GM21825 (cell line): ENCODE data around the gene ZSWIM8.
"Not testable (repeated sequence)": the region's sequence is repeated elsewhere in the genome, so short reads cannot be mapped to it uniquely, and the experiment has no call there.

Source experiments
- ATAC-seq: cut with Tn5 transposase; IDR thresholded peaks from one replicate; pipeline ENCODE4 v1.9.1; 2021; ENCODE audit warnings: mild to moderate bottlenecking, moderate library complexity; ENCODE audit not compliant: unreplicated experiment

The ZSWIM8 gene

GRCh38 chr10:73813333-73813732, 27.9 kb downstream of the ZSWIM8 start:
- ATAC-seq = no peak

- ATAC-seq = no peak
These were observed 29.0 kb downstream of the ZSWIM8 start for GRCh38 chr10:73814276-73814895.

- no peak for ATAC-seq
These were observed 29.7 kb downstream of the ZSWIM8 start for GRCh38 chr10:73814896-73815718.

GRCh38 chr10:73815719-73816030, 30.3 kb downstream of the ZSWIM8 start:
- ATAC-seq = no peak

- ATAC-seq = no peak
These were observed 31.7 kb downstream of the ZSWIM8 start for GRCh38 chr10:73816917-73817729.

- no peak for ATAC-seq
These were observed 32.4 kb downstream of the ZSWIM8 start for GRCh38 chr10:73817826-73818225.

GRCh38 chr10:73818402-73818801, 33.0 kb downstream of the ZSWIM8 start:
- no peak for ATAC-seq

GRCh38 chr10:73819081-73819480, 33.7 kb downstream of the ZSWIM8 start:
- no peak for ATAC-seq

GRCh38 chr10:73819513-73820093, 34.2 kb downstream of the ZSWIM8 start:
- no peak for ATAC-seq

- ATAC-seq = no peak
These were observed 38.0 kb downstream of the ZSWIM8 start for GRCh38 chr10:73823391-73823790.

- no peak for ATAC-seq
These were observed 38.8 kb downstream of the ZSWIM8 start for GRCh38 chr10:73824146-73824725.

GRCh38 chr10:73827346-73828089, 42.1 kb downstream of the ZSWIM8 start:
- no peak for ATAC-seq

GRCh38 chr10:73828161-73828560, 42.8 kb downstream of the ZSWIM8 start:
- ATAC-seq = no peak

GRCh38 chr10:73829090-73829489, 43.7 kb downstream of the ZSWIM8 start:
- ATAC-seq = not testable (repeated sequence)

GRCh38 chr10:73836427-73836980, 51.1 kb downstream of the ZSWIM8 start:
- ATAC-seq = no peak

- no peak for ATAC-seq
These were observed 51.7 kb downstream of the ZSWIM8 start for GRCh38 chr10:73837072-73837471.

- no peak for ATAC-seq
These were observed 52.7 kb downstream of the ZSWIM8 start for GRCh38 chr10:73838008-73838567.

- ATAC-seq = no peak
These were observed 53.4 kb downstream of the ZSWIM8 start for GRCh38 chr10:73838827-73839226.

- no peak for ATAC-seq
These were observed 54.0 kb downstream of the ZSWIM8 start for GRCh38 chr10:73839276-73839966.
